ENCODE measurements around the gene WDPCP.
"Not testable (repeated sequence)": the region's sequence is repeated elsewhere in the genome, so short reads cannot be mapped to it uniquely, and the experiment has no call there.

Gene WDPCP

GRCh38 chr2:63257473-63257872 lies 330.8 kb downstream of the WDPCP start:
- no peak for DNase-seq (ENCODE audit: low read depth in 2 of 2)

GRCh38 chr2:63249161-63249560 lies 339.1 kb downstream of the WDPCP start:
- no peak for DNase-seq (ENCODE audit: low read depth in 2 of 2)

GRCh38 chr2:63242747-63243146 lies 345.5 kb downstream of the WDPCP start:
- DNase-seq (ENCODE audit: low read depth in 2 of 2) = no peak

- DNase-seq (ENCODE audit: low read depth in 2 of 2) = no peak
Measured at GRCh38 chr2:63225964-63226686, 362.2 kb downstream of the WDPCP start.

GRCh38 chr2:63218800-63219526 lies 369.3 kb downstream of the WDPCP start:
- DNase-seq (ENCODE audit: low read depth in 2 of 2) = no peak

- DNase-seq (ENCODE audit: low read depth in 2 of 2) = no peak
Measured at GRCh38 chr2:63195310-63195709, 393.0 kb downstream of the WDPCP start.

- no peak for DNase-seq (ENCODE audit: low read depth in 2 of 2)
Measured at GRCh38 chr2:63194175-63194574, 394.1 kb downstream of the WDPCP start.

- no peak for DNase-seq (ENCODE audit: low read depth in 2 of 2)
Measured at GRCh38 chr2:63192889-63193774, 395.1 kb downstream of the WDPCP start.

- no peak for DNase-seq (ENCODE audit: low read depth in 2 of 2)
Measured at GRCh38 chr2:63192169-63192888, 395.9 kb downstream of the WDPCP start.

- DNase-seq (ENCODE audit: low read depth in 2 of 2) = no peak
Measured at GRCh38 chr2:63189026-63189425, 399.3 kb downstream of the WDPCP start.

- no peak for DNase-seq (ENCODE audit: low read depth in 2 of 2)
Measured at GRCh38 chr2:63186331-63186730, 401.9 kb downstream of the WDPCP start.

- DNase-seq (ENCODE audit: low read depth in 2 of 2) = no peak
Measured at GRCh38 chr2:63163161-63163820, 425.0 kb downstream of the WDPCP start.

GRCh38 chr2:63159262-63159661 lies 429.0 kb downstream of the WDPCP start:
- DNase-seq (ENCODE audit: low read depth in 2 of 2) = no peak

- not testable (repeated sequence) for DNase-seq (ENCODE audit: low read depth in 2 of 2)
Measured at GRCh38 chr2:63136683-63137082, 451.6 kb downstream of the WDPCP start.

- DNase-seq (ENCODE audit: low read depth in 2 of 2) = no peak
Measured at GRCh38 chr2:63132020-63132419, 456.3 kb downstream of the WDPCP start.

- no peak for DNase-seq (ENCODE audit: low read depth in 2 of 2)
Measured at GRCh38 chr2:63131196-63131595, 457.1 kb downstream of the WDPCP start.

- no peak for DNase-seq (ENCODE audit: low read depth in 2 of 2)
Measured at GRCh38 chr2:63127594-63127993, 460.7 kb downstream of the WDPCP start.

- DNase-seq (ENCODE audit: low read depth in 2 of 2) = no peak
Measured at GRCh38 chr2:63124850-63125249, 463.4 kb downstream of the WDPCP start.

- no peak for DNase-seq (ENCODE audit: low read depth in 2 of 2)
Measured at GRCh38 chr2:63124218-63124617, 464.1 kb downstream of the WDPCP start.

- no peak for DNase-seq (ENCODE audit: low read depth in 2 of 2)
Measured at GRCh38 chr2:63122921-63123320, 465.4 kb downstream of the WDPCP start.
